H7 (cell line): ENCODE measurements around the gene DNM1L. TPM values are rescaled to one million over a fixed set of nuclear protein-coding genes. Genes with fewer than 3 reads are reported as not detected.
"Not testable (repeated sequence)": the region's sequence is repeated elsewhere in the genome, so short reads cannot be mapped to it uniquely, and the experiment has no call there.

Experiments used
- DNase-seq: peaks from one replicate; pipeline ENCODE4 v3.0.0; 2012
- H3K27me3 ChIP-seq: 2 replicates; pipeline ENCODE4 v1.6.0; 2011; ENCODE audit warnings: mild to moderate bottlenecking, low read length; ENCODE audit not compliant: control insufficient read depth, insufficient read depth
- H3K36me3 ChIP-seq: replicated peaks from 2 replicates; pipeline ENCODE4 v1.5.1; 2011; ENCODE audit warnings: low read length; ENCODE audit not compliant: control insufficient read depth, insufficient read depth
- H3K4me3 ChIP-seq: 2 replicates; pipeline ENCODE4 v1.5.1; 2011; ENCODE audit warnings: low read depth, mild to moderate bottlenecking, control low read depth, low read length, moderate library complexity; ENCODE audit not compliant: insufficient read depth
- total RNA-seq: library from RNA; depleted of rRNA; stranded (reverse); fragments of >200 nt; shearing (Covaris generic); gene quantifications from 2 replicates; pipeline ENCODE4 v1.2.3, GENCODE V29; 2014

Gene DNM1L
- total RNA-seq, 1 experiment from 2014 or later: 63.4 TPM

DNA sequence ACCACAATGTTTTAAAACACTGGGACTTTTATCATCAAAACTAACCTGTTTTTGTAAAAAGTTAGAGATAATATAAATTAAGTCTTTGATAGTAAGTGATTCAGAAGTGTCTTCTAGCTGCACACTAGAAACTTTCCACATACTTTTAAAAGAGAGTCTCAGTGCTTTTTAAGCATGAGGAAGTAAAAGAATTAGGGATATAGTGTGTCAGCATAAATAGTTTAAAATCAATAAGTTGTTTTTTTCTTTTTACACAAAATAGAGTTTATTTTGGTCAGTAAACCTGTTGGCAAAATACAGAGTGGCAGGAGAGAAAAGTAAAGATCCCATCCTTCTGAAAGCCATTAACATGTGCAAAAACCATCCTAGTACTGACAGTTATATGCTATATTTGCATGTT lies 1.7 kb downstream of the DNM1L start:
- H3K27me3 ChIP-seq: no peaks in the 10 kb centered on the region
- no peaks in the 10 kb centered on the region for H3K36me3 ChIP-seq
- no peak for DNase-seq
- no peak overlapping the region for H3K4me3 ChIP-seq

DNA sequence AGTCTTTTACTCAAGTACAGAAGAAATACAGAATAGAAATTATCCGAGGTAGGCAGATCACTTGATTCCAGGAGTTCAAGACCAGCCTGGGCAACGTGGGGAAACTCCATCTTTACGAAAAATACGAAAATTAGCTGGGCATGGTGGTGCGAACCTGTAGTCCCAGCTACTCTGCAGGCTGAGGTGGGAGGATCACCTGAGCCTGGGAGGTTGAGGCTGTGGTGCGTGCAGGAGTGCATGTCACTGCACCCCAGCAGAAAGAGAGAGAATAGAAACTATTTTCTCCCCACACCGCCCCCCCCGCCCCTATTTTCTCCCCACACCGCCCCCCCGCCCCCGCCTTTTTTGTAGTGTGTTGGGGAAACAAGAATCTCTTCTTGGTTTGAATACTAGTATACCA lies 2.2 kb downstream of the DNM1L start:
- no peak overlapping the region for H3K4me3 ChIP-seq
- no peaks in the 10 kb centered on the region for H3K27me3 ChIP-seq
- DNase-seq: no peak
- no peaks in the 10 kb centered on the region for H3K36me3 ChIP-seq

- Histone ChIP-seq H3K4me3 (no peak overlapping the region), H3K36me3 (no peaks in the 10 kb centered on the region), H3K27me3 (no peaks in the 10 kb centered on the region)
- DNase-seq: no peak
These were observed 7.2 kb downstream of the DNM1L start for GRCh38 chr12:32686340-32686739.

DNA sequence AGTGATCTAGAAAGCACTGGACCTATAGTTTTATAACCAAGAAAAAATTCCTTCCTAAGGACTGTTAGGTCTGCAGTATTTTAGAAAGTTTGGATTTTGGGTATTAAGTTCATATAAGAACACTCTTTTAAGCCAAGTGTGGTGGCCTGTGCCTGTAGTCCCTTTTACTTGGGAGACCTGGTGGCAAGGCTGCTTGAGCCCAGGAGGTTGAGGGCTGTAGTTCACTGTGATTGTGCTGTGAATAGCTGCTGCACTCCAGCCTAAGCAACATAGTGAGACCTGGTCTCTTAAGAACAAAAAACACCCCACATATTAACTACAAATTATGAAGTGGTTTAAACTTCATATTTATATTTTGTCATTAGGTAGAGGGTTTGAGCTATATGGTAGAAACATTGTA lies 9.7 kb downstream of the DNM1L start:
- Histone ChIP-seq H3K4me3 (no peak overlapping the region), H3K36me3 (no peaks in the 10 kb centered on the region), H3K27me3 (no peaks in the 10 kb centered on the region)
- DNase-seq: no peak

DNA sequence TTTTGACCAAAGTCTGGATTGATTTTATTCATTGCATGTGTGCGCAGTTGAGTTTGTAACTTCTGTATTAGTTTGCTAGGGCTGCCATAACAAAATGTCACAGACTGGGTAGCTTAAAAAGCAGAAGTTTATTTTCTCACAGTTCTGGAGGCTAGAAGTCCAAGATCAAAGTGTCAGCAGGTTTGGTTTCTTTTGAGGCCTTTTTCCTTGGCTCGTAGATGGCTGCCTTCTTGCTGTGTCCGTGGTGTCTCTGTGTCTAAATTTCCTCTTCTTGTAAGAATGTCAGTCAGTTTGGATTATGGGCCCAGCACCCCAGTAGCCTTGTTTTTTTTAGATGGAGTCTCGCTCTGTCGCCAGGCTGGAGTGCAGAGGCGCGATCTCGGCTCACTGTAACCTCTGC lies 11.8 kb downstream of the DNM1L start:
- DNase-seq: no peak
- no peaks in the 10 kb centered on the region for H3K36me3 ChIP-seq
- H3K27me3 ChIP-seq: no peaks in the 10 kb centered on the region
- no peak overlapping the region for H3K4me3 ChIP-seq

DNA sequence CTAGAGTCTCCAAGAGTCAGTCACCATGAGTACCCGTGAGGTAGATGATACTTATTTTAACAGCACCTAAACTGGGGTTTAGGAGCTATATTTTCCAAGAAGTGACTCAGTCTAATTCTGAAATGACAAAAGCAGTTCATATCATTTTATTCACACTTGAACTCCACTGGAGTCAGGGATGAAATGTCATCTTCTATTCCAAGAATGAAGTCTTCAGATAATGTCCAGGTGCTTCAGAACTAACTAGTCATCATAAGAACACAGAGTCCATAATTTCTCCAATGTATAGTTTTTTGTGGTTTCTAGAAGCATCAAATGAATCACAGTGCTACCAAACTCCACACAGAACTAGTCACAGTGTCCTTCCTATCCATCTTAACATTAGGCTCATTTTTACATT lies 13.3 kb downstream of the DNM1L start:
- no peaks in the 10 kb centered on the region for H3K36me3 ChIP-seq
- no peak for DNase-seq
- no peaks in the 10 kb centered on the region for H3K27me3 ChIP-seq
- no peak overlapping the region for H3K4me3 ChIP-seq

DNA sequence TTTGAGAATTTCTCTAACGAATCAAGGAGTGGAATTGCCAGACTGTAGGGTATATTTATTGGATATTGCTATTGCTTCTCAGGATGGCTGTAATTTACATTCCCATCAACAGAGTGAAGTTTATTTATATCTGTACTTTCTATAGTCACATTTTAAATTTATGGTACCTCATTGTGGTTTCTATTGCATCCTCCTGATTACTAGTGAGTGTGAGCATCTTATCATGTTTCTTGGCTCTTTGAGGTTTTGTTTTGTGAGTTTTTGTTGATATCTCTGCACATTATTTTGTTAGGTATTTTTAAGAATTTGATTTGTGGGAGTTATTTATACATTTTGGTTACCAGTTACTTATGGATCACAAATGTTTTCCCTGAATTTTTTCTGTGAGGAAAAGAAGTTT lies 13.9 kb downstream of the DNM1L start:
- Histone ChIP-seq H3K4me3 (no peak overlapping the region), H3K36me3 (no peaks in the 10 kb centered on the region), H3K27me3 (no peaks in the 10 kb centered on the region)
- DNase-seq: no peak

DNA sequence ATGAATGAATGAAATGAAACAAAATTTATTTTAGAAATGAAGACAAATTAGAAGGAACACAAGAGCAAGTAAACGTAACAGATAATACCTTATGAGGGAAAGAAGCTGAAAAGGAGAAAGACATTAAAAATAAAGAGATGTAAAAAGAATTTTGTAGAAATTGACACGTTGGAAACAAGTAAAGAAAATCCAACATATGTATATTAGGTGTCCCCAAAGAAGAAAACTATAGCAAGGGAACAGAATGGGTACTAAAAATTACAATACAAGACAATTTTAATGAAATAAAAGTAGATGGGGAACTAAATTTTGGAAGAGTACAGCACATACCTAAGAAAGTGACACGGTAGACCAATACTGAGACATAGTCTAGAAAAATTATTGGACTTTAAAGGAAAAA lies 16.7 kb downstream of the DNM1L start:
- H3K27me3 ChIP-seq: no peaks in the 10 kb centered on the region
- DNase-seq: no peak
- no peaks in the 10 kb centered on the region for H3K36me3 ChIP-seq
- no peak overlapping the region for H3K4me3 ChIP-seq

DNA sequence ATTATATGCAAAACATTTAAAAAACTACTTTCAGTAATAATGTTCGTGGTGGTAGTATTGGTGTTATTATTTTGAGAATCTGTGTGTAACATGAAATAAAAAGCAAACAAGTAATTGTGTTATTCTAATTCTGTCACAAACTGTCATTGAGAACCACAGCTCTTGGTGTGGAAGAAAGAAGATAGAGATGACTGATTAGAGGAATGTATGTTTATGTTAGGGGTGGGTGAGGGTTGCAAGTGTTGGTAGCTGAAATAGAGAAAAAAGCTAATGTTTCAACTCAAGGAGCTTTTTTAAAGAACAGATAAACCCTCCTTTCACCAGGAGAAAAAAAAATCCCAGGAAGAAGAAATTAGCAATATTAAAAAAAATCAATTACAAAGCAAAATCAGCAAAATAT lies 18.3 kb downstream of the DNM1L start:
- no peaks in the 10 kb centered on the region for H3K27me3 ChIP-seq
- H3K36me3 ChIP-seq: no peaks in the 10 kb centered on the region; the same call in 1 of the 2 replicates
- DNase-seq: no peak

GRCh38 chr12:32698285-32698684 lies 19.2 kb downstream of the DNM1L start:
- no peak overlapping the region for H3K4me3 ChIP-seq
- no peaks in the 10 kb centered on the region for H3K27me3 ChIP-seq
- no peak for DNase-seq
- no peaks in the 10 kb centered on the region; the same call in 1 of the 2 replicates for H3K36me3 ChIP-seq

More for the DNA sequence above, 18.3 kb downstream of the DNM1L start:
- no peak overlapping the region for H3K4me3 ChIP-seq

GRCh38 chr12:32699437-32699836 lies 20.3 kb downstream of the DNM1L start:
- not testable (repeated sequence) for H3K36me3 ChIP-seq, DNase-seq, H3K27me3 ChIP-seq, H3K4me3 ChIP-seq

- DNase-seq: no peak
- no peaks in the 10 kb centered on the region for H3K27me3 ChIP-seq
- no peak overlapping the region for H3K4me3 ChIP-seq
- H3K36me3 ChIP-seq: no peaks in the 10 kb centered on the region; the same call in none of the 2 replicates
These were observed 23.4 kb downstream of the DNM1L start for GRCh38 chr12:32702473-32702872.

DNA sequence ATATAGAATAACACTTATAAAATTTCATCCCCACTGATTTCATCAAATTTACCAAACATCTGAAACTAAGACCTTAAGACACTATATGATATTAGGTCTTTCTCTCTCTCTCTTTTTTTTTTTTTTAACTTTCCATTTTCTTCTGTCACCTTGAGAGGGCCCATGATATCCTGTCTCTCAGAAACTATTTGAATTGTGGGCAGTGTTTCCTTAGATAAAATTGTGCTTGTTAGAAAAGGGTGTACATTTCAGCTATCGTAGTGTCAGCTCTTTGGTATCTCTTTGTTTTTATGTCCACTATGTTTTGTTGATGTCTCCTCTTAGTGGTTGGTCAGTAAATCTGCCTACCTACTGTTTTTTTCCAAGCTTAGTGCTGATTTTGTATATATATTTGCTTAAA lies 23.8 kb downstream of the DNM1L start:
- no peak for DNase-seq
- Histone ChIP-seq H3K36me3 (no peaks in the 10 kb centered on the region; the same call in none of the 2 replicates), H3K27me3 (no peaks in the 10 kb centered on the region), H3K4me3 (no peak overlapping the region)

DNA sequence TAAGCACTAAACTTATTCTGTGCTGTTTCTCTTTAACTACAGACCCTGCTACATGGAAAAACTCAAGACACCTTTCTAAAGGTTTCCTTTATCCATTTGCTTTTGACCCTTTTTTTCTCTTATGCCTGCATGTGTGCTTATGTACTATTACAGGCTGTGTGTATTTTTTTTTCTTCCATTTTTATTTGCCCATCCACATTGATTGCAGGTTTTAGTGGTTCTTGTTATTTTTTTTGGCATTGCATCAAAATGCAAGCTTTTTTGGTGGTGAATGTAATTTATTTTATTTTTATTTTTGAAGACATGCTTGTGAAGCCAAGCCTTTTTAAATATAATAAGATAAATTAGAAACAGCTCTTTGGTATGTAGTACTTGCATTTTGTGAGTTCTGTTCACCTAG lies 26.7 kb downstream of the DNM1L start:
- Histone ChIP-seq H3K27me3 (no peaks in the 10 kb centered on the region), H3K36me3 (peaks cover 1% of the 10 kb centered on the region), H3K4me3 (no peak overlapping the region)

GRCh38 chr12:32706335-32707024 lies 27.4 kb downstream of the DNM1L start:
- no peaks in the 10 kb centered on the region for H3K27me3 ChIP-seq
- H3K36me3 ChIP-seq: peaks cover 5% of the 10 kb centered on the region
- no peak overlapping the region for H3K4me3 ChIP-seq
- no peak for DNase-seq

More for the DNA sequence above, 26.7 kb downstream of the DNM1L start:
- no peak for DNase-seq

DNA sequence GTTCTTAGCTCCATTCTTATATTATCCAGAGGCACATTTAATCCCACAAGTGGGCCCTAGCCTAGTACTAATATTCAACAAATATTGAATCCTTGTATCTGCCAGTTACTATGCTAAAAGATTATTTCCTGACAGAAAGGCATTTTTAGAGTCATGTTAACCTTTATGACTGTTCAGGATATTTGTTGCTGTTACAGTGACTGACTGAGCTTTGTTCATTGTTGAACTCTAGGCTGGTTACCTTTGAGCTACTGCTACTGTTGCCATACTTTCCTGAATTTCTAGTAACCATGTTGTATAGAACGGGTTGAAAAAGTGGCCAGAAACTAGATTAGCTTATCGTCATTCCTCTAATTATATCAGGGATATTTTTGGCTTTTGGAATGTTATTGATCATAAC lies 29.8 kb downstream of the DNM1L start:
- DNase-seq: no peak
- Histone ChIP-seq H3K36me3 (peaks cover 5% of the 10 kb centered on the region), H3K27me3 (no peaks in the 10 kb centered on the region), H3K4me3 (no peak overlapping the region)
